M059J (cell line): ENCODE data around the gene CNNM1. TPM values are rescaled to one million over a fixed set of nuclear protein-coding genes. Genes with fewer than 3 reads are reported as not detected.

ENCODE experiments used
- DNase-seq: peaks from one replicate; pipeline ENCODE4 v3.0.0-alpha.2; 2012; ENCODE audit warnings: low read depth
- total RNA-seq: library from RNA; depleted of rRNA; stranded (reverse); fragments of >200 nt; shearing (Covaris generic); gene quantifications from 2 replicates; pipeline ENCODE4 v1.2.3, GENCODE V29; 2014

The CNNM1 gene
- total RNA-seq, 1 experiment from 2014 or later: 2.4 TPM

GRCh38 chr10:99337311-99337811 lies 8.2 kb downstream of the CNNM1 start:
- DNase-seq: peak; percentile 89

GRCh38 chr10:99337901-99338300 lies 8.7 kb downstream of the CNNM1 start:
- DNase-seq: peak; percentile 60

GRCh38 chr10:99339077-99339476 lies 9.9 kb downstream of the CNNM1 start:
- DNase-seq: peak; percentile 60

GRCh38 chr10:99339563-99340047 lies 10.4 kb downstream of the CNNM1 start:
- DNase-seq: peak; percentile 13

- no peak for DNase-seq
Observed at GRCh38 chr10:99340650-99341049, 11.5 kb downstream of the CNNM1 start.

GRCh38 chr10:99341248-99341647 lies 12.1 kb downstream of the CNNM1 start:
- DNase-seq: peak; percentile 37

- DNase-seq: peak; percentile 94
Observed at GRCh38 chr10:99341860-99342490, 12.8 kb downstream of the CNNM1 start.

- no peak for DNase-seq
Observed at GRCh38 chr10:99343262-99343661, 14.1 kb downstream of the CNNM1 start.

- DNase-seq: peak; percentile 85
Observed at GRCh38 chr10:99344715-99345114, 15.6 kb downstream of the CNNM1 start.

- peak; percentile 99 for DNase-seq
Observed at GRCh38 chr10:99345350-99345749, 16.2 kb downstream of the CNNM1 start.

- DNase-seq: peak; percentile 89
Observed at GRCh38 chr10:99346247-99346646, 17.1 kb downstream of the CNNM1 start.

GRCh38 chr10:99347672-99348071 lies 18.5 kb downstream of the CNNM1 start:
- no peak for DNase-seq

- DNase-seq: no peak
Observed at GRCh38 chr10:99353182-99353581, 24.0 kb downstream of the CNNM1 start.

GRCh38 chr10:99357691-99358090 lies 28.5 kb downstream of the CNNM1 start:
- DNase-seq: peak; percentile 52

GRCh38 chr10:99358101-99358500 lies 28.9 kb downstream of the CNNM1 start:
- DNase-seq: no peak

GRCh38 chr10:99360934-99361333 lies 31.8 kb downstream of the CNNM1 start:
- peak; percentile 48 for DNase-seq

- no peak for DNase-seq
Observed at GRCh38 chr10:99364125-99364524, 35.0 kb downstream of the CNNM1 start.

- no peak for DNase-seq
Observed at GRCh38 chr10:99365311-99365710, 36.2 kb downstream of the CNNM1 start.

GRCh38 chr10:99365736-99366135 lies 36.6 kb downstream of the CNNM1 start:
- peak; percentile 22 for DNase-seq

GRCh38 chr10:99366666-99367065 lies 37.5 kb downstream of the CNNM1 start:
- DNase-seq: no peak

GRCh38 chr10:99368646-99369045 lies 39.5 kb downstream of the CNNM1 start:
- peak; percentile 77 for DNase-seq

GRCh38 chr10:99369126-99369525 lies 40.0 kb downstream of the CNNM1 start:
- DNase-seq: peak; percentile 83

GRCh38 chr10:99369551-99369950 lies 40.4 kb downstream of the CNNM1 start:
- DNase-seq: peak; percentile 92

GRCh38 chr10:99370993-99371392 lies 41.8 kb downstream of the CNNM1 start:
- DNase-seq: peak; percentile 75
